Activated naive CD8-positive, alpha-beta T cell treated with anti-CD3 and anti-CD28 coated beads, Interleukin-2, amount 50 U/mL, for 16 hours (primary cell): ENCODE results near the gene SMCO2.

Source experiments
- DNase-seq: peaks from one replicate; pipeline ENCODE4 v3.0.0-alpha.2; 2020; ENCODE audit warnings: low read depth, low spot score

SMCO2 gene

GRCh38 chr12:27453421-27453820 lies 6.9 kb downstream of the SMCO2 start:
- DNase-seq: no peak

DNA sequence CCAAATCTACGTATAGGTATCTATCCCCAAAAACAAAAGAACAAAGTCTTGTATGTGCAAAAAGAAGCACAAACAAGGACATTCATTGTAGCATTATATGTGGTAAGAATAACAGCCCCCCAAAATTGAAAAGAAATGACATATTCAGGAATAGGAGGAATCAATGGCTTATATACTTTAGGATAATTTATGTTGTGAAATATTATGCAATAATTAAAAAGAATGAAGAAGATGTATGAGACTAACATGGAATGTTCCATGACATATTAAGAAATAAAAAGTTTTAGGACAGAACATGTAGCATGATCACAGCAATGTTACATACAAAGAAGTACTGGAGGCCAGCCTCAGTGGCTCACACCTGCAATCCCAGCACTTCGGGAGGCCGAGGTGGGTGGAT lies 9.1 kb downstream of the SMCO2 start:
- no peak for DNase-seq

DNA sequence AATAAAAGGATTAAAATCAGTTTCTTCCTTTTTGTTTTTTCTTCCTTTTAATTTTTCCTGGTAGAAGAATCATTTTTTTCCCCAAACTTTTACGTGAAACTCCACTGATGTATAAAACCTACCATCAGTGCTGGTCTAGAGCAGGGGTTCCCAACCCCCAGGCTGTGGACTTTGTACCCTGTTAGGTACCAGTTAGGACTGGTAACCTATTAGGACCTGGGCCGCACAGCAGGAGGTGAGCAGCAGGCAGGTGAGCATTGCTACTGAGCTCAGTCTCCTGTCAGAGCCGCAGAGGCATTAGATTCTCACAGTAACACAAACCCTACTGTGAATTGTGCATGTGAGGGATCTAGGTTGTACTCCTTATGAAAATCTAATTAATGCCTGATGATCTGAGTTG lies 10.1 kb downstream of the SMCO2 start:
- DNase-seq: no peak

DNA sequence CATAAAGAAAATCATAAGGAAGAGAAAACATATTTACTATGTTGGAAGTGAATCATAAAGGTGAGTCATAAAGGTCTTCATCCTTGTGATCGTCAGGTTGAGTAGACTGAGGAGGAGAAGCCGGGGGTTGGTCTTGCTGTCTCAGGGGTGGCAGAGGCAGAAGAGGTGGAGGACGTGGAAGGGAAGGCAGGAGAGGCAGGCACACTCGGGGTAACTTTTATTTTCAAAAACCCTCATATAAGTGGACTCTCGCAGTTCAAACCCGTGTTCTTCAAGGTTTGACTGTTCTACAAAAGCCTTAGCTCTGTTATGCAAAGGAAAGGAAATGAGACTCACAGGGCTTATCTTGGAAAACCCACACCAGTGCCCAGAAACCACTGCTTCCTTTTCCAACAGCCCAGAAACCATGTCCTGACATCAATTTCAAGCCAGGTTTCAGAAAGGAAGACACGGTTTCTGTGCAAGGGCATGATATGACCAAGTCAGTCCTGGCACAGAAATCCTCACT lies 14.0 kb downstream of the SMCO2 start:
- DNase-seq: no peak

DNA sequence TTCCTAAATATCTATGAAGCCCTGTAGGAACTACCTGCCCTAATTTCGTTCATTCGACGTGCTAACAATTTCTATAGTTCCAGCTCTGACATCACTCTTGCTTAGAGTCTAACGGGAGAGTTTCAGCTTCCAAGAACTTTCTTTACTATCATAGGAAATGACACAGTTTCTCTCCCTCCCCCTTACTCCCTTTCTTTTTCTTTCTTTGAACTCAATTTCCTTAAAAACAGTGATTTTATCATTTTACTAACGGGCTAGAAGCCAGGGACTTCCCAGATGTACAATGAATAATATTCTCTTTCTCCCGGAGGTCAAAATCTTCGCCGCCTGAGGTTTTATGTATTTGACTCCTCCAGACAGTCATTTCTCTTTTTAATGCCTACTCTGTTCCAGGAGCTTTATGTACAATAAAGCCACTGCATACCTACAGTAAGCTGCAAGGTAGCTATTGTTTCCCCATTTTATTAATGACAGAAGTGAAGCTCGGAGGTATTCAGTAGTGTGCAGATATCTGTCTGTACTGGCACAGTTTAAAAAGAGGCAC lies 15.7 kb downstream of the SMCO2 start:
- DNase-seq: no peak

DNA sequence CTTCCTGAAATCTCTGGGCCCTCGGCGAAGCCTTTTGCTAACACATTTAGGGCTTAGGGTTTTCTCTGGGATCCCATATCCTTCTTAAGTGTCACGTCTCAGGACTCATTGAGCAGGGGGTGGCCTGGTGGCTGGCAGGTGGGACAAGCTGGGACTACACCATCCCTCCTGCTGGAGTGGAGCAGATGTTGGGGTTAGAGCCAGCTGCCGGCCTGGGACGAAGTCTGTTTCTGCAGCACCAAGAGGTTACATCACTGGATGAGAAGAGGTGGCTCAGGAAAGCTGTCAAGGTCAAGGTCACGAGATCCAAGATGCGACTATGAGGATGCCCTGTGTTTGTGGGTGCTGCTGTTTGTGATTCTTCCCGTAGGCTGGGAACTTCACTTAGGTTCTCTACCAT lies 16.3 kb downstream of the SMCO2 start:
- no peak for DNase-seq

DNA sequence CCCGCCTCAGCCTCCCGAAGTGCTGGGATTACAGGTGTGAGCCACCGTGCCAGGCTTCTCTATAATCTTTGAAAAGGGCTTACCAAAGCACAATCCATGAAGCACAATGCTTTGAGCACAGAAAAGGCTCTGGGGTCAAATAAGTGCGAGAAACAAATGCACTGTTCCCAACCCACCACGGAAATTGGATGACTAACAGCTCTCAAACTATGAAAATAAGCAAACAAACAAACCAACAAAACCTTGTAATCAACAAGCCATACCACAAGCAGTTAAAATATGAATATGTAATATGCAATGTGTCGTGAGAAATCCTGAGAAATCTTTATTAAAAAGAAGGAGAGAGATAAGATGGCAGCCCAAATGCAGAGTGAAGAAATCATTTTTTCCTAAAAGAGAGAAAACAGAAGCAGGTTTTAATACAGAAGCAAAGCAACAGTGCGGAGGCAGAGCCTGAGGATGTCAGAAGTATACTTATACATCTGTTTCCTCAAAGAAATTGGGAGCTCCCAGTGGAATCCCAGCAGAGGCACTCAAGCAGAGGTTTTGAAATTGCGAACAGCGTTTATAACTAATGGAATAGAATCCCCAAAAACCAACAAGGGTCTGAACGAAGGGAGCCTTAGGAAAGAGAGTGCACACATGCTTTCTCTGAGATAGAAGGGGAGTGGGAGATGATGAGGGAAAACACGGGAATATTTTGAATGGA lies 17.1 kb downstream of the SMCO2 start:
- DNase-seq: no peak

GRCh38 chr12:27464220-27464554 lies 17.7 kb downstream of the SMCO2 start:
- DNase-seq: no peak

- DNase-seq: no peak
These were observed 21.1 kb downstream of the SMCO2 start for GRCh38 chr12:27467641-27468040.

- DNase-seq: no peak
These were observed 21.7 kb downstream of the SMCO2 start for GRCh38 chr12:27468241-27468640.

- no peak for DNase-seq
These were observed 22.7 kb downstream of the SMCO2 start for GRCh38 chr12:27469176-27469736.

DNA sequence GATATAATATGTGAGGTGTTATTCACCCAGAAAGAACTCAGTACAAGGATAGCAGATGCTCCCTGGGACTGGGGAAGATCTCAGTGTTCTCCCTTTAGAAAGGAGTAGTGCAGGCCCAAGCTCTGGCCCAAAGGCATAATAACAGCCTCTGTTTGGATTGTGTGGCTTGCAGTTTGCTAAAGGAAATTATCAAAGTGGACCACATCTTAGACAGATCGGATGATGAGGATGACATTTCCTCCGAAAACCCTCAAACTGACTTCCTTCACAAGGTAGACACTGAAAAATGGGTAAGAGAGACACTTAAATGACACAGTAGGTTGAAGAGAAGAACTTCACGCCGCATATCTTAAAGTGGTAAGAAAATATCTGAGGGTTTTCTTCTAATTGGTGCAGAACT lies 26.1 kb downstream of the SMCO2 start:
- no peak for DNase-seq

GRCh38 chr12:27474344-27474743 lies 27.8 kb downstream of the SMCO2 start:
- DNase-seq: no peak

- no peak for DNase-seq
These were observed 30.5 kb downstream of the SMCO2 start for GRCh38 chr12:27477049-27477448.

- DNase-seq: no peak
These were observed 32.4 kb downstream of the SMCO2 start for GRCh38 chr12:27478949-27479348.

GRCh38 chr12:27480016-27480415 lies 33.5 kb downstream of the SMCO2 start:
- DNase-seq: no peak

GRCh38 chr12:27486961-27487360 lies 40.4 kb downstream of the SMCO2 start:
- no peak for DNase-seq

DNA sequence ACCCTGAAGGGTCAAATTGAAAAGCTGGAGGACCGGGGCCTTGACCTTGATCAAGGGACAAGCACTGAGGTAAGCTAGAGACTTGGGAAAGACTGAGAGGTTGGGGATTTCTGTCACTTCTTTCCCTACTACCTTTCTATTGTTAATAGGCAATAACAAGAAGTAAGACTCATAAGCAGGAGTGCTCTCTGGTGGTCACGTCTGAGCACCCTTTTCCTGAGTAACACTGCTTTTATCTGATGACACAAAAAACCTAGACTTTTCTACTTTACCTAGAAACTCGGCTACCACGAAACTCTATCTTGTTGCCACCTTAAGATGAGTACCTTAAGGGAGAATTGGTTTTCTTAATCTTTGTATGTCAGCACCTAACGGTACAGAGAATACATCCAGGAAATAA lies 41.9 kb downstream of the SMCO2 start:
- DNase-seq: no peak

GRCh38 chr12:27491226-27491625 lies 44.7 kb downstream of the SMCO2 start:
- no peak for DNase-seq

DNA sequence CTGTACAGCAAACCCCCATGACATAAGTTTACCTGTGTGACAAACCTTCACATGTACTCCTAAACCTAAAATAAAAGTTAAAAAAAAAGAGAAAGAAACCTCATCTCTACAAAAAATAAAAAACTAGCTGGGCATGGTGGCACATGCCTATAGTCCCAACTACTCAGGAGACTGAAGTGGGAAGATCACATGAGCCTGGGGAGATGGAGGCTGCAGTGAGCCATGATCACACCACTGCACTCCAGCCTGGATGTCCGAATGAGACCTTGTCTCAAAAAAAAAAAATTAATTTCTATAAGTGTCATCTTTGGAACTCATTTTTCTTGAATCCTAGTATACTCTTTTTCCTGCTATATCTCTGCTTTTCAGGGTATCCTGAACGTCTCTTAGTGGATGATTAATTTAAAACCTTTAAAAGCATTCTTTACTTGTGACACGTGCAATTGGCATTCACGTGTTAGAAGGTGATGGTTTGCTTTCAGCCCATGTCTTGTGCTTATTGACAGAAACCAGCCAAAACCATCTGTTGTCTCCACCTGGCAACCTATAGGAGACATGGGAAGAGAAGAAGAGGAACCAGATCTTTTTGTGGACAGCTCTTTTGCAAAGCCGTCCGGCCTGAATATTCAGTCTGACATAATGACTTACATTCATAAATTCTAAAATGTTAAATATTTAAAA lies 46.9 kb downstream of the SMCO2 start:
- no peak for DNase-seq

GRCh38 chr12:27497446-27497845 lies 50.9 kb downstream of the SMCO2 start:
- no peak for DNase-seq

GRCh38 chr12:27498149-27498548 lies 51.6 kb downstream of the SMCO2 start:
- DNase-seq: no peak

DNA sequence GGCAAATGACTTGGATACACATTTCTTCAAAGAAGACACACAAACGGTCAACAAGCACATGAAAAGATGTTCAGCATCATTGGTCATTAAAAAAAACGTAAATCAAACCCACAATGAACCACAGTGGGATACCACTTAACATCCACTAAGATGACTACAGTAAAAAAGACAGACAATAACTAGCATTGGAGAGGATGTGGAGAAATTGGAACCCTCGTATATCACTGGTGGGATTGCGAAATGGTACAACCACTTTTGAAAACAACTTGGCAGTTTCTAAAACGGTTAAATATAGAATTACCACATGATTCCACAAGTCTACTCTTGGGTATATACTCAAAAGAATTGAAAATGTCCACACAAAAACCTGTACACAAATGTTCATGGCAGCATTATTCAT lies 52.2 kb downstream of the SMCO2 start:
- DNase-seq: no peak
